ENCODE results near the gene ASPHD2. TPM values are rescaled to one million over a fixed set of nuclear protein-coding genes. Genes with fewer than 3 reads are reported as not detected.

Gene ASPHD2
- total RNA-seq, 1 donor from 2014 or later, result 0.32 TPM

- no peak for DNase-seq (ENCODE audit: low spot score)
- intact Hi-C loops (cut with DNase I), result no loop called here
These were observed 56.0 kb downstream of the ASPHD2 start for GRCh38 chr22:26485013-26485412.

DNA sequence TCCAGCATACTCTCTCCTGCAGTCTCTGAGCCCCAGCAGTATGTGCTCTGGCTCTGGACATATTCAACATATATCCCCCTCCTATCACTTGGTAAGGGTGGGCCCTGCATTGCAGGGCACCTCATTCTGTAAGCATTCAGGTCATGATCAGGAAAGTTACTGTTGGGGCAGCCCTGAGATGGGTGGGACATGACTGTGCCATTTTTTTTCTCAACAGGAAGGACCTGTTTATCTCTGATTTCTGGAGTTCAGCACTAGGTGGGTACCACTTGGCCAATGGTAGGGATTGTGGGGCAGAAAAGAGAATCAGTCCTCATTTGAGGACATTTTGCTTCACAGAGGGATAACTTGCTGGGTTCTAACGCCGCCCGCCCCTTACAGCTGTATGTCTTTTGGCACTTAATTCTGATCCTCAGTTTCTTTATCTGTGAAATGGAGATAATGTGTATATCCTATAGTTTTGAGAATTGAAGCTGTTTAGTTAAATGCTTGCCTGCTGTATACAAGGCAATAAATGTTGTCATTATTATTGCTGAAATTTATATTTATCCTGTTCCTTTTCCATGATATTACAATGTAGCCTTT is 56.8 kb downstream of the ASPHD2 start:
- intact Hi-C loops (cut with DNase I), result no loop called here
- DNase-seq (ENCODE audit: low spot score), result no peak

DNA sequence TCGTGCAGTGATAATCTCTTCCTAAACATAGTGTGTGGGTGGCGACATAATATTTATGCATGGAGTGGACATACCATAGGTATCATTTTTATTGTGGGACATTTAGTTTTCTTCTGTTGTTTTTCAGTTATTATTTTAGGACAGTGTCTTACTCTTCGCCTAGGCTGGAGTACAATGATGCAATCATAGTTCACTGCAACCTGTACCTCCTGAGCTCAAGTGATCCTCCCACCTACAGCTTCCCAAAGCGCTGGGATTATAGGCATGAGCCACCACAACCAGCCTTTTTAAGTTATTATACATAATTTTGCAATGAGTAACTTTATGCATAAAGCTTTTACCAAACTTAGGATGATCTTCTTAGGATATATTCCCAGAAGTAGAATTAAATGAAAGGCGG is 57.3 kb downstream of the ASPHD2 start:
- intact Hi-C loops (cut with DNase I), result no loop called here

DNA sequence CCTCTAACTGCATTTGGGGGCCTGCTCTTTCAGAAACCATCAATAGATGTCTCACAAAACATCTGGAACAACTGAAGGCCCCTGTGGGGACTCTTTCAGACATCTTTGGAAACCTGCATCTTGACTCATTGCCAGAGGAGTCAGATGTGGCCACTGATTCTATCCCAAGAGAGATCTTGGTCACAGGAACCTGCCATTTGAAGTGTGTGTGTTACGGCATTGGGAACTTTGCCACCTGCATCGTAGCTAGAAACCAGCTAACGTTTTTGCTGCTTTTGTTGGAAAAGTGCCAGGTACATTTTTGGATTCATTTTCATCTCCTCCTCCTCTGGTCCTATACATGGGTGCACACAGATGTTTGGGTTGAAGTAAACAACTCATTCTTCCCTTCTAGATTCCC is 58.9 kb downstream of the ASPHD2 start:
- intact Hi-C loops (cut with DNase I), result no loop called here
- no peak for DNase-seq (ENCODE audit: low spot score)

More for the DNA sequence above, 57.3 kb downstream of the ASPHD2 start:
- DNase-seq (ENCODE audit: low spot score), result no peak

GRCh38 chr22:26489447-26490036 is 60.5 kb downstream of the ASPHD2 start:
- intact Hi-C loops (cut with DNase I), result no loop called here
- DNase-seq (ENCODE audit: low spot score), result no peak

- no peak for DNase-seq (ENCODE audit: low spot score)
- intact Hi-C loops (cut with DNase I), result no loop called here
These were observed 63.2 kb downstream of the ASPHD2 start for GRCh38 chr22:26492220-26492619.

DNA sequence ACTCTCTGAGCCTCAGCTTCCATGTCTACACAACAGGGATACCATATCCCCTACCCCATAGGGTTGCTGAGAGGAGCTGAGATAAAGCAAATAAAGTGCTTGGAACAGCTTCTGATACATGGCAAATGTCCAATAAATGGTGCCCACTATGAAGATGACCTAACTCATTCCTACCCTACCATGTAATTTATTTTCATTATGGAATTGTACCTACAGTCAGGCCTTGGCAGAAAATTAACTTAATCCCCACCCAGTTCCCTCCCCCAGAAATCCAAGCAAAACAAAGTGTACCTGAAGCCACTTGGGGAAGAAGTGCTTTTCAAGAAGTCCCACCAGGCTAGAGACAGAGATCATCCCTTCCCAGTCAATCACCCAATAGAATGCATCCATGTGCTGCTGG is 65.4 kb downstream of the ASPHD2 start:
- DNase-seq (ENCODE audit: low spot score), result no peak
- intact Hi-C loops (cut with DNase I), result no loop called here

Other genes with a start within 250 kb of the ASPHD2 start
- gene HPS4, start 54.5 kb downstream of the ASPHD2 start, total RNA-seq, result 11.9 TPM
- 14.5 TPM for gene SRRD, start 54.6 kb downstream of the ASPHD2 start, total RNA-seq
- 18.0 TPM for gene TFIP11, start 83.2 kb downstream of the ASPHD2 start, total RNA-seq
- 22.0 TPM for gene TPST2, start 160.9 kb downstream of the ASPHD2 start, total RNA-seq
- gene CRYBB1, start 188.8 kb downstream of the ASPHD2 start, total RNA-seq, result 0.67 TPM
- not detected for gene CRYBA4, start 192.7 kb downstream of the ASPHD2 start, total RNA-seq
- 1.3 TPM for gene MIAT, start 228.3 kb downstream of the ASPHD2 start, total RNA-seq

Measured in cardiac septum (tissue), 1 donor.